ENCODE measurements around the gene MBD3L3.

- TF ChIP-seq CTCF (IDR thresholded peaks at IDR 0.05; ENCODE audit: low read depth, low read length) (no peak), MYC (IDR thresholded peaks at IDR 0.05; ENCODE audit: low read depth, low read length) (no peak), POLR2A (IDR thresholded peaks at IDR 0.05; ENCODE audit: extremely low read depth, insufficient read length) (no peak)
Measured at GRCh38 chr19:7067716-7068115, 9.2 kb upstream of the MBD3L3 start.
